ENCODE measurements around the gene PLAC1.

PLAC1 gene

GRCh38 chrX:134631426-134632346 is 26.6 kb downstream of the PLAC1 start:
- no peak for DNase-seq (ENCODE audit: low read depth)

DNA sequence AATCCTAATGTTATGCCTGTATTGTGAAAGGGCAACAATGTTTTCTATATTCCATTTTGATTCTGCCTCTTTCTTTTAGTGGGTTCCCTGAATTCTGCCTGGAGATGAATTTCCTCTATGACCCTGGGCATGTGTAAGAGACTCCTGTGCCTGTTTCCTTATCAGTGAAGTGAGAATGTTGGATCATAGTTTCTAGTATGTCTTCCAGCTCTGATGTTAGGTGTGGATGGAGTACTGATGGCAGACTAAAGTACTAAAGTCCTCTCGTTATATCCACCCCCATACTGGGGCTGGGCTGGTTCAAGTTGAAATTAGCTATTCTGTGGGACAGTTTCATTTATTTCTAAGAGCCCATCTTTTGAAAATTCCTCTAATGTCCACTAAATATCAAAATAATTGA is 29.6 kb downstream of the PLAC1 start:
- DNase-seq (ENCODE audit: low read depth) = no peak

- no peak for DNase-seq (ENCODE audit: low read depth)
Observed at GRCh38 chrX:134626434-134626833, 31.8 kb downstream of the PLAC1 start.

GRCh38 chrX:134625315-134625718 is 33.0 kb downstream of the PLAC1 start:
- no peak for DNase-seq (ENCODE audit: low read depth)

GRCh38 chrX:134624046-134624430 is 34.2 kb downstream of the PLAC1 start:
- DNase-seq (ENCODE audit: low read depth) = no peak

- no peak for DNase-seq (ENCODE audit: low read depth)
Observed at GRCh38 chrX:134623293-134624045, 34.8 kb downstream of the PLAC1 start.

- DNase-seq (ENCODE audit: low read depth) = no peak
Observed at GRCh38 chrX:134622813-134623185, 35.5 kb downstream of the PLAC1 start.

- DNase-seq (ENCODE audit: low read depth) = no peak
Observed at GRCh38 chrX:134622056-134622812, 36.0 kb downstream of the PLAC1 start.

GRCh38 chrX:134619838-134620237 is 38.4 kb downstream of the PLAC1 start:
- DNase-seq (ENCODE audit: low read depth) = no peak

DNA sequence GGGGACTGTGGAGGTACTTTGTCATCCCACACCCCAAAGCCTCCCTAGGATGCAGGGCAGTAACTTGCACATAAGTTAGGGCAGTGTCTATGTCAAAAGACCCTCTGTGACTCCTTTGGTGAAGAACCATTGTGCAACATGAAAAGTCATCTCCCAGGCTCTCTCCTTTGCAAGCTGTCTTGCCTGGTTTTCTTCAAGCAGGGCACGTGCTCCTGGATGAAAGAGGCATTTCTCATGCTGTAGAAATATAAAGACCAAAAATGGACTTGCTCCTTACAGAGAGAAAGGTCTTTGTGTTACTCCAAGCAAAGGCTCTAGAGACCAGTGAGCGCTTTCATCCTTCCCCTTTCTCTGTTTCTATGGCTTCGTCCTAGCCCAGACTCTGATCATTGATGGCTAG is 44.9 kb downstream of the PLAC1 start:
- no peak for DNase-seq (ENCODE audit: low read depth)

- no peak for DNase-seq (ENCODE audit: low read depth)
Observed at GRCh38 chrX:134608153-134608552, 50.1 kb downstream of the PLAC1 start.

- no peak for DNase-seq (ENCODE audit: low read depth)
Observed at GRCh38 chrX:134607523-134607922, 50.7 kb downstream of the PLAC1 start.

DNA sequence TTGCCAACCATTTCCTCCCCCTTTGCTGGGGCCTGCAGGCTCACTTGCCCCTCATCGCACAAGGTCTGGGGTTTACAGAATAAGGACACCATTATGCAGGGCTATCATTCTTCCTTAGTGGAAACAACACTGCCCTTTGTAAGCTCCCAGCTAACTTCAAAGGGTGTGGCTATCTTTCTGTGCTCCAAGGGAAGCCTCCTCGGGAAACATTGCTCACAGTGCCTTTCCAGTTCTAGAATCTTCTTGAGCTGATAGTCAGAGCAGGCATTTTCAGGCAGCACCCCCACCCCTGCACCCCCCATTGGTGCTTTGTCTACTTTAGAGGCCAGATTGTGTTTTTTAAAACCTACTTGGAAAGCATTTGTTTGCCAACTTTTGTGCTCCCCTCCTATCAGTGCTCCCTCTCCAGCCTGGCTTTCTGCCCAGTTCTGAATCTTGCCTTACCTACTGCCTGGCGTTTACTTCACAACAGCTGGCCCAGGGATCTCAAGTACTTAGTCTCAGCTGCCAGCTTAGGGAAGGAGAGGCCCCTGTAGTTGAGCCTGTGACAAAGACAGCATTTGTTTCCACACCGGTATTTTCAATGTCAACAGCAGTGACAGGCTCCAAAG is 53.5 kb downstream of the PLAC1 start:
- DNase-seq (ENCODE audit: low read depth) = no peak

DNA sequence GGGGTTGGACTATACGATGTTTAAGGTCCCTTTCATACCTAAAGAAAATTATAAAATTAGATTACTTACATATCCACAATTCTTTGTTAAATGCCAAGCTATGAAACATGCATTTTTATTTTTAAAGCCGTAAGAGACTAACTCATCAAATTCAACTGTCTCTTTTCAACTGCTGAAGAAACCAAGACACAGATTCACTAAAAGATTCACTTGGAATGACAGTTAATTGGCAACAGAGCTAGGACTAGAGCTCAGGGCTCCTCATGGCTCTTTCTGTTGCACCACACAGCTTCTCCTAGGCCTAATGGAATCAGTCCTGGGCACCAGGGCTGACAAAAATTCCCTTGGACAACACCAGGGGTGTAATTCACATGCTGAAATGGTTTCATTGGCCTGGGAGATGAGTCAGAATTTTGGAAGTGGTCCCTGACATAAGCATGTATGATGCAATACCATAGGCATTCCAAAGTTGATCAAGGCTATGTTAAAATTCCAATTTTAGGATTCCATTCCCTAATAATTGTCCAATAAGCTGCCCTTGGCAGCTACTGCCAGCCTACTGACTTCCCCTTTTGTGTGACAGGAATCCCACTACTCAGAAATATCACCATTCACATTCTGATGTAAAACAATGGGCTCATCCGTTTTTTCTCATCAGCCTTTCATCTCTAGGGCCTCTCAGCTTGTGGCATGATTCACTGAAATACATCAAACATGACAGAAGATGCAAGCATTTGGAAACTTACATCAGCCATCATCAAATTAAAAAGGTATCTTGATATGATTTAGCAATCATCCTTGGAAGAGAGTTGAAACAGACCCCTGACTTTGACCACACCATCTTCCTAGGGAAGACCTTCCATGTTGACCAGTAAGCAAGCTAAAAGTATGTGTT is 54.2 kb downstream of the PLAC1 start:
- no peak for DNase-seq (ENCODE audit: low read depth)

DNA sequence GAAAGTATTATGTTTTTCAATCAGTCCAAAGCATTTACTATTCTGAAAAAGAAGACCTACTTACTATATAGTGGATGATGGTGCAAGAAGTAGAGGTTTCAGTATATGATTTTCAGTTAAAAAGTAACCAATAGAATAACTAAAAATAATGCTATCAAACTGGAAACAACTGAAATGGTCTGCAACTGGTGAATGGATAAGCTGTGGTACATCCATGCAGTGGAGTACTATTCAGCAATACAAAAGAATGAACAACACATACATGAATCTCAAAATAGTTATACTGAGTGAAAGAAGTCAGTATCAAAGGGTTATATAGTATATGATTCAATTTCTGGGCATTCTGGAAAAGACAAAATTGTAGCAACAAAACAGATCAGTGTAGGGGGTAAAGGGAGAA is 55.9 kb downstream of the PLAC1 start:
- DNase-seq (ENCODE audit: low read depth) = no peak

DNA sequence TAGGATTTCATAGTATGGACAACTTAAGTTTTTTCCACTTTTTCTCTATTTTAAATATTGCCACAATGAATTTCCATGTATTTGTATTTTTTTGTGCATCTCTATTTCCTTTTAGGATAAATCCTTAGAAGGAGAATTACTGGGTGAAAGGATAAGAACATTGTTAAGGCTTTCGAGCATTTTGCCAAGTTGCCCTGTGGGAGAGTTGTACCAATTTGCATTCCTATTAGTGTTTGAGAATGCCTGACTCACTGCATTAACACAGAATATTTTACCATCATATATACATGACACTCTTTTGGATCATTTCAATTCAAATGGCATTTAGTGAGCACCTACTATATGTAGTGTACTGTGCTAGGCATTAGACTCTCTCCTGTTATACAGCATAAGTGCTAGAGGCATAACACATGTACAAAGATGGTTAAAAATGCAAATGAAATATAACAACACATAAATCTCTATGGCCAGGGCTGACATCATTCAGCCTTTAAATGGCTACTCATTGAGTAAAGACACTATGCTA is 57.0 kb downstream of the PLAC1 start:
- no peak for DNase-seq (ENCODE audit: low read depth)

DNA sequence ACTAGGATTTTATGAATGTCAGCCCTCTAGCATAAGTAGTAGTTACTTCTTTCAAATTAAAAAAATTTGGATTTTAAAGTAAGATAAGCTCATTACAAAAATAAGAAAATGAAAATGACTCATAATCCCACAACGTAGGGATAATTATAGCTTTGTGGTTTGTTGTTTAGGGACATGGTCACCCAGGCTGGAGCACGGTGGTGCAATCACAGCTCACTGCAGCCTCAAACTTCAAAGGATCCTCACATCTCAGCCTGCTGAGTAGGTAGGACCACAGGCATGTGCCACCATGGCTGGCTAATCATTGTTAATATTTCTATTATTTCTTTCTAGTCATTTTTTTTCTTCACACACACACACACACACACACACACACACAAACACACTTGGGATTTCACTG is 57.6 kb downstream of the PLAC1 start:
- no peak for DNase-seq (ENCODE audit: low read depth)

DNA sequence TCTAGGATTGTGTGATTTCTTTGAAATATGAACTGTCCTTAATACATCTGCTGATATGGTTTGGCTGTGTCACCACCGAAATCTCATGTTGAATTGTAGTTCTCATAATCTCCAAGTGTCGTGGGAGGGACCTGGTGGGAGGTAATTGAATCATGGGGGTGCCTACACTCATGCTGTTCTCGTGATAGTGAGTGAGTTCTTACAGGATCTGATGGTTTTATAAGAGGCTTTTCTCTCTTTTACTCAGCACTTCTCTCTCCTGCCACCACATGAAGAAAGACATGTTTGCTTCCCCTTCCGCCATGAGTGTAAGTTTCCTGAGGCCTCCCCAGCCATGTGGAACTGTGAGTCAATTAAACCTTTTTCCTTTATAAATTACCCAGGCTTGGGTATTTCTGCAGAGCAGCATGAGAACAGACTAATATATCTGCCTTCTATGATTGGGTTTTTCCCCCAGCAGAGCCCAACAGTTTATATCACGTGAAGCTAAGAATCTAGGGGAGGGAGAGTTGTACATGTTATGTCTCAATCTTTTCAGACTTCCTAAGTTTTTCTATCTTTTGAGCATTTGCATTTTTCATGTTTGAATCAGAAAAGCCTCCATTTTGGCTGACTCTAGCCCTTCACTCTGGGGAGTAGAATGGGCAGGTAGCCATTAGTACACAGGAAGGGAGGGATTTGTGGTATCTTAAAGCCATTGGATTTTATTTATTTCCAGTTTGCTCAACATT is 58.9 kb downstream of the PLAC1 start:
- no peak for DNase-seq (ENCODE audit: low read depth)

DNA sequence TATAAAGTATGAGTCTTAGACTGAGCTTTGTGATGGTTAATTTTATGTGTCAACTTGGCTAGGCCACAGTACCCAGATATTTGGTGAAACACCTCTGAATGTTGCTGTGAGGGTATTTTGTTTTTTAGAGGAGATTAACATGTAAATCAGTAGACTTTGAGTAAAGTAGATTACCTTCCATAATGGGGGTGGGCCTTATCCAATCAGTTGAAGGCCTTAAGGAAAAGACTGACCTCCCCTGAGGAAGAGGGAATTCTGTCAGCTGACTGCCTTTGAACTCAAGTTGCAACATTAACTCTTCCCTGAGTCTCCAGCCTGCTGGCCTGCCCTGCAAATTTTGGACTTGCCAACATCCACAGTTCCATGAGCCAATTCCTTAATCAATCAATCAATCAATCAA is 66.0 kb downstream of the PLAC1 start:
- DNase-seq (ENCODE audit: low read depth) = no peak

- no peak for DNase-seq (ENCODE audit: low read depth)
Observed at GRCh38 chrX:134591502-134591901, 66.8 kb downstream of the PLAC1 start.

Measured in activated T-helper 9 cell treated with anti-CD3 and anti-CD28 coated beads, Interleukin-2, amount 50 U/mL, for 16 hours (primary cell).